ENCODE results near the gene MUC4. TPM values are rescaled to one million over a fixed set of nuclear protein-coding genes. Genes with fewer than 3 reads are reported as not detected.

MUC4 gene
- polyA plus RNA-seq, 4 donors = 0.62 to 2.8 (median 0.82) TPM

GRCh38 chr3:195708061-195708460, 103.7 kb downstream of the MUC4 start:
- DNase-seq (ENCODE audit: low read depth in 4 of 4, low spot score in 3 of 4) = no peak

DNA sequence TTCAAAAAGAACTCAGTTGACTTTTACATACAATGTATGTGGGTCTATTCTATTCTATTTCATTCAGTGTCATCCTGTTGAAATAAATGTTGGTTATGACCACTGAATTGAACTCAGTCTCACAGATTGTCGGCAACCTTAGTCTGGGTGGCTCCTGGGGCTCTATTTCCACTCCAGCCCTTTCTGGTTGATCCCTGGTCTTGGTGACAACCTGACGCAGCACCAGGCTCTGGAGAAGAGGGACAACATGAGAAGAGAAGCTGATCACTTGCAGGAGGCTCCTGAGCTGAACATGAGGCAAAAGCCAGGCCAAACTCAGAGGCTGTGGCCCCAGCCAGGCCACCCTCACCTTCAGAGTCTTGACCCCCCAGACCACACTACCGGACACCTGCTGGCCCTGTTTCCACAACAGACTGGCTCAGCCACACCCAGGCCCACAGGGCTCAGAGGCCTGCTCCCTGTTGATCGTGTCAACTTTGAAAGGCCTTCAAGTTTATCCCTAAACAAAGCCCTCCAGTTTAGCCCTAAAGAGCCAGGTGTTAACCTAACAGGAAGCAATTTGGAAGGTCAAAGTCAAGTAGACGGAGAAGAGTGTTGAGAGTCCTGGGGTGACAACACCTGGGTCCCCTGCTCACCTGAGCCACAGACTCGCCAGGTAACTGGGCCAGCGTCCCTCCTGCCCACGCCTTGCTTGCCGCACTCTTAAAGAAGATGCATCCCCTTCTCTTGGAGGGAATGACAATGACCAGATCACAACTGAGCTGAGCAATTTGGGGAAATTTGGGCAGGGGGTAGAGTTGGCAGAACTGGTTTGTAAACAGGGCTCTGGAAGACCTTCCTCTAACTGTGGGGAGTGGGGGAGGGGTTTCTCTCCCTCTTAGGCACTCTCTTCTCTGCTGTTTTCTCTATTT, 106.4 kb downstream of the MUC4 start:
- DNase-seq (ENCODE audit: low read depth in 4 of 4, low spot score in 3 of 4) = no peak

- no peak for DNase-seq (ENCODE audit: low read depth in 4 of 4, low spot score in 3 of 4)
Observed at GRCh38 chr3:195704433-195704999, 107.2 kb downstream of the MUC4 start.

DNA sequence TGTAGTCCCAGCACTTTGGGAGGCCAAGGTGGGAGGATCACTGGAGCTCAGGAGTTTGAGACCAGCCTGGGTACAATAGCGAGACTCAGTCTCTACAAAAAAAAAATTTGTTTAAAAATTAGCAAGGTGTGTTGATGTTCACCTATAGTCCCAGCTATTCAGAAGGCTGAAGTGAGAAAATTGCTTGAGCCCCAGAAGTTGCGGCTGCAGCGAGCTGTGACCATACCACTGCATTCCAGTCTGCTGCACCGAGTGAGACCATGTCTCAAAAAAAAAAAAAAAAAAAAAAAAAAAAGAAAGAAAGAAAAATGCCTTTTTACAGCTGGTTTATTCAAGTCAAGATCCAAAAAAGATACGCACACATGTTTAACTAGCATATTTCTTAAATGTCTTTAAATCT, 108.0 kb downstream of the MUC4 start:
- DNase-seq (ENCODE audit: low read depth in 4 of 4, low spot score in 3 of 4) = no peak

DNA sequence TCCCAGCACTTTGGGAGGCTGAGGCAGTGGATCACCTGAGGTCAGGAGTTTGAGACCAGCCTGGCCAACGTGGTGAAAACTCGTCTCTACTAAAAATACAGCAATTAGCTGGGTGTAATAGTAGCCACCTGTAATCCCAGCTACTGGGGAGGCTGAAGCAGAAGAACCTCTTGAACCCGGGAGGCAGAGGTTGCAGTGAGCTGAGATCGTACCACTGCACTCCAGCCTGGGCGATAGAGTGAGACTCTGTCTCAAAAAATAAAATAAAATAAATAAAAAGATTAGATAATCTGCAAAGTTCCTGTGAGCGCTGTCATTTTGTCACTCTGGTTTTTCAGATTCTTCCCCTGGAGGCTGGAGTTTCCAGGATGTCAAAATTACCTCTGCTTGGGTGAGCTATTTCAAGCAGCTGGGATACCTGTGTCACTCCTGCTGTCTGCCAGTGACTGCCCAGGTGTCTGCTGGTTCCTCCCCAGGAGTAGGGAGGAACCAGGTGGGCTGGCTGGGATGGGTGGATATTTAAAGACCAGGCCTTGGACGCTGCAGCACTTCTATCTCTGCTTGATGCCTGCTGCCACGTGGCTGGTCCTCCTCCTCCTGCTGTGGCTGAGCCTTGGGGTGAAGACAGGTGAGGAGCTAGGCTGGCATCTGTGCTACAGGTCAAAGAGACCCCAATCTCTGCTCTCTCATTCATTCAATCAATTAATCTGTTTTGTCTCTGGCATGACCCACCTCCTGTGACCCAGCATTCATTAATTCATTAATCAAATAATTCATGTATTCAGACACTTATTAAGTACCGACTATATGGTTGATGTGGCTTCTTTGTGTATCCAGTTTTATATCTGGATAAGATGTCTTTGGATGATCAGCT, 110.5 kb downstream of the MUC4 start:
- no peak for DNase-seq (ENCODE audit: low read depth in 4 of 4, low spot score in 3 of 4)

GRCh38 chr3:195700319-195700718, 111.4 kb downstream of the MUC4 start:
- no peak for DNase-seq (ENCODE audit: low read depth in 4 of 4, low spot score in 3 of 4)

DNA sequence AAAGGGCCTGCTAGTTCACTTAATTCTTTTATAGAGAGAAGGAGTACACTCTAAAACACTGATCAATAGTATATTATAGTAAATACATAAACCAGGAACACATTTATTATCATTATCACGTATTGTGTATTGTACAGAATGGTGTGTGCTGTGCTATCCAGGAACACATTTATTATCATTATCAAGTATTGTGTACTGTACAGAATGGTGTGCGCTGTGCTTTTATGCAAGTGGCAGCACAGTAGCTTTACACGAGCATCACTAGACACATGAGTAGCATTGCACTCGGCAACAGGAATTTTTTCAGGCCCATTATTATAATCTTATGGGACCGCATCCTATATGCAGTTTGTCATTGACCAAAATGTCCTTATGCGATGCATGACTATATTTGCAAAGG, 111.9 kb downstream of the MUC4 start:
- DNase-seq (ENCODE audit: low read depth in 4 of 4, low spot score in 3 of 4) = no peak

DNA sequence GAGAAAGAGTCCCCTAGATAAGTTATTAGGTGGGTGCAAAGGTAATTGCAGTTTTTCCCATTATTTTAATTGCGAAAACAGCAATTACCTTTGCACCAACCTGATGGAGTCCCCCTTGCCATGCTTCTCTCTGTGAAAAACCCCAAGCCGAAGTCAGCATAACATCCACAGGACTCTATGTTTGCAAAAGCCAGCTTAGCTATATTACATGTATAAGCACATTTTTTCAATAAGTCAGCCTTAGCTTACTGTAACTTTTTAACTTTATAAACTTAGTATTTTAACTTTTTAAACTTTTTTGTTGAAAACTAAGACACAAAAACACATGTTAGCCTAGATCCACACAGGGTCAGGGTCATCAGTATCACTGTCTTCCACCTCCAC, 112.3 kb downstream of the MUC4 start:
- no peak for DNase-seq (ENCODE audit: low read depth in 4 of 4, low spot score in 3 of 4)

GRCh38 chr3:195698647-195699387, 112.9 kb downstream of the MUC4 start:
- DNase-seq (ENCODE audit: low read depth in 4 of 4, low spot score in 3 of 4) = no peak

GRCh38 chr3:195698325-195698646, 113.4 kb downstream of the MUC4 start:
- DNase-seq (ENCODE audit: low read depth in 4 of 4, low spot score in 3 of 4) = no peak

DNA sequence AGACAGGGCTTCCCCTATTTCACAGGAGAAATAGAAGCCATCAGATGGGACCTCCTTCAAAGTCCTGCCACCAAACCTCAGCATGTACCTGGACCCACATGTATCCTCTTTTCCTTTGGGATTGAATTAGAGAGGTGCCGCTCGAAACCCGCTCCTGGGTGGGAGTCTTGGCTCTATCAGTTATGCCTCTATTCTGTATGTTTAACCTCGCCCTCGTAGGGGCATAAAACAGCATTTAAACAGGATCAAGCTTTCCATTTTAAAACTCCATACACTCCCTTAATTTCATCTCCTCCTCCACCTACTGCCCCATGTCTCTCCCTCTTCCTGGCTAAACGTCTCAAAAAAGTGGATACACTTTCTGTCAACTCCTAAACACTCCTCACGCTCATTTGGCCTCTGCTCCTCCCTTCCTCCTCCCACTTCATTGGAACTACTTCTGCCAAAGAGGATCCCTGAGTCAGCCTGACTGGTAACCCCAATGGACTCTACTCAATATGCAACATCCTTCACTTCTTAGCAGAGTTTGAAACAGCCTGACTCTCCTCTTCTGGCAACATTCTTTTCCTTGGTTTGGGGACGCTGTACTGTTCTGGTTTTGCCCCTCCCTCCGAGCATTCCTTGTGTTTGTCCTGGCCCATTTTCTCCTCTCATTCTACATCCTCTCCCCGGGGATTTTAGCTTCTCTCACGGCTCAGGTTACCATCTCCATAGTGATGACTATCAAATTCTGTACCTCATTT, 114.0 kb downstream of the MUC4 start:
- no peak for DNase-seq (ENCODE audit: low read depth in 4 of 4, low spot score in 3 of 4)

Other genes starting within 250 kb of the MUC4 start
- gene APOD, start 228.0 kb downstream of the MUC4 start, polyA plus RNA-seq (ENCODE audit: insufficient read length in 4 of 4) = 1 to 10 TPM; 2.6 to 9.3 (median 8.3) TPM
- 10 to 100 TPM in 3 of 4 donors, 1 to 10 TPM in 1; 2.7 to 42.1 (median 23.0) TPM for gene MUC20, start 91.0 kb downstream of the MUC4 start, polyA plus RNA-seq (ENCODE audit: insufficient read length in 4 of 4)
- gene TNK2, start 96.6 kb upstream of the MUC4 start, polyA plus RNA-seq (ENCODE audit: insufficient read length in 4 of 4) = 10 to 100 TPM; 21.6 to 42.0 (median 31.6) TPM

Data from left renal pelvis (tissue), 4 donors.